Endothelial cell of umbilical vein (primary cell): ENCODE results near the gene GABRA5. TPM values are rescaled to one million over a fixed set of nuclear protein-coding genes. Genes with fewer than 3 reads are reported as not detected.

Source experiments
- BruUV-seq: library from RNA; stranded (reverse); fragments of 400-500 nt; replicated peaks from 2 replicates; lab custom pipeline; 2021; lab: Mats Ljungman, UMichigan
- CTCF ChIA-PET: fragments of 300-600, 350-600 bp; sonication (Branson Sonifier 250); formaldehyde crosslinking; loops from one replicate; lab custom pipeline; 2021; ENCODE audit warnings: antibody characterized with exemption, inconsistent platforms; lab: Charles Lee
- POLR2A ChIA-PET: fragments of 300-600, 350-600 bp; sonication (Branson Sonifier 250); formaldehyde crosslinking; loops from one replicate; lab custom pipeline; 2021; ENCODE audit warnings: antibody characterized with exemption, inconsistent platforms; lab: Charles Lee
- DNase-seq: peaks from one replicate; pipeline ENCODE4 v3.0.0-alpha.2; 2011; ENCODE audit warnings: low read depth, low spot score
- FAIRE-seq: peaks from 2 replicates; lab custom pipeline; 2011; peaks lifted over from hg19 to GRCh38; lab: Jason Lieb, UNC
- H2AFZ ChIP-seq: 2 replicates; pipeline ENCODE4 v1.6.0; 2012; ENCODE audit warnings: low read depth, low read length, control low read depth, inconsistent platforms
- H3K27ac ChIP-seq: 2 replicates; pipeline ENCODE4 v1.5.1; 2011; ENCODE audit warnings: low read depth, mild to moderate bottlenecking, control low read depth, low read length, moderate library complexity; ENCODE audit not compliant: insufficient read depth
- H3K27me3 ChIP-seq, 2 experiments: 2 replicates each; pipeline versions ENCODE4 v1.6.0 to v1.6.1; 2011; ENCODE audit warnings: low read length in 2 of 2, mixed read lengths in 1 of 2; ENCODE audit not compliant: control insufficient read depth in 2 of 2, insufficient read depth in 2 of 2
- H3K36me3 ChIP-seq, 2 experiments: 2 replicates in 1 of 2; 3 replicates in 1 of 2; pipeline ENCODE4 v1.5.1; 2011; ENCODE audit warnings: low read length in 2 of 2, mild to moderate bottlenecking in 1 of 2, moderate library complexity in 1 of 2; ENCODE audit not compliant: control insufficient read depth in 2 of 2, insufficient read depth in 2 of 2; ENCODE audit errors: extremely low read depth in 1 of 2
- H3K4me1 ChIP-seq: 3 replicates; pipeline ENCODE4 v1.5.1; 2011; ENCODE audit warnings: mild to moderate bottlenecking, low read length; ENCODE audit not compliant: control insufficient read depth, insufficient read depth; ENCODE audit errors: extremely low read depth
- H3K4me2 ChIP-seq: 2 replicates; pipeline ENCODE4 v1.6.1; 2011; ENCODE audit warnings: low read length, control low read depth, mixed read lengths; ENCODE audit not compliant: insufficient read depth
- H3K4me3 ChIP-seq, 3 experiments: fragments of 200-600 bp in 1 of 3; sonication (generic), shearing (Covaris generic) in 1 of 3; replicated peaks in 1 of 3; 2 replicates each; pipeline ENCODE4 v1.5.1; 2011 to 2016; ENCODE audit warnings: control low read depth in 3 of 3, low read length in 3 of 3, mild to moderate bottlenecking in 2 of 3, inconsistent platforms in 1 of 3, low read depth in 1 of 3, moderate library complexity in 1 of 3; ENCODE audit not compliant: insufficient read depth in 1 of 3
- H3K79me2 ChIP-seq: 2 replicates; pipeline ENCODE4 v1.6.0; 2012; ENCODE audit warnings: low read length, inconsistent platforms; ENCODE audit not compliant: control insufficient read depth, insufficient read depth
- H3K9ac ChIP-seq: replicated peaks from 2 replicates; pipeline ENCODE3; 2011; ENCODE audit warnings: low read length, control low read depth; ENCODE audit not compliant: insufficient read depth; ENCODE audit errors: extremely low read depth
- H3K9me1 ChIP-seq: replicated peaks from 3 replicates; pipeline ENCODE4 v1.6.0; 2011; ENCODE audit warnings: mild to moderate bottlenecking, low read length; ENCODE audit not compliant: control insufficient read depth, insufficient read depth; ENCODE audit errors: extremely low read depth
- H3K9me3 ChIP-seq: replicated peaks from 2 replicates; pipeline ENCODE4 v1.5.1; 2012; ENCODE audit warnings: low read length, inconsistent platforms; ENCODE audit not compliant: control insufficient read depth, insufficient read depth
- H4K20me1 ChIP-seq: replicated peaks from 2 replicates; pipeline ENCODE3; 2011; ENCODE audit warnings: mild to moderate bottlenecking, low read length; ENCODE audit not compliant: control insufficient read depth, insufficient read depth; ENCODE audit errors: extremely low read depth
- EZH2 ChIP-seq: IDR thresholded peaks from 2 replicates; pipeline ENCODE4 v1.6.1; 2012; ENCODE audit warnings: borderline replicate concordance, low read depth, mild to moderate bottlenecking, moderate library complexity, low read length, inconsistent platforms; ENCODE audit not compliant: severe bottlenecking
- FOS ChIP-seq: IDR thresholded peaks from 2 replicates; pipeline ENCODE4 v1.6.1; 2011; ENCODE audit warnings: mild to moderate bottlenecking, low read length, moderate library complexity, borderline replicate concordance; ENCODE audit not compliant: insufficient read depth
- GATA2 ChIP-seq: IDR thresholded peaks from 2 replicates; pipeline ENCODE4 v1.7.0; 2011; ENCODE audit warnings: low read depth, mild to moderate bottlenecking, moderate library complexity, mixed read lengths, low read length; ENCODE audit not compliant: insufficient read length, insufficient read depth
- JUN ChIP-seq: IDR thresholded peaks from 2 replicates; pipeline ENCODE4 v1.6.1; 2011; ENCODE audit warnings: borderline replicate concordance, low read depth; ENCODE audit not compliant: insufficient read length, insufficient read depth
- MYC ChIP-seq: IDR thresholded peaks from one replicate; pipeline ENCODE4 v1.6.1; 2011; ENCODE audit warnings: mild to moderate bottlenecking, low read depth, low read length
- POLR2A ChIP-seq: IDR thresholded peaks from 2 replicates; pipeline ENCODE4 v1.6.1; 2012; ENCODE audit warnings: low read depth, mild to moderate bottlenecking, control low read depth, low read length
- POLR2AphosphoS5 ChIP-seq: IDR thresholded peaks from 2 replicates; pipeline ENCODE4 v1.6.1; 2012; ENCODE audit warnings: low read depth, mild to moderate bottlenecking, control low read depth, low read length, moderate library complexity; ENCODE audit not compliant: insufficient read depth
- dilution Hi-C: fragments of 300-500 bp; cut with MboI; formaldehyde crosslinking; loops from one replicate; pipeline ENCODE4 v1.15.0; 2019; ENCODE audit warnings: low sequenced_read_pairs; ENCODE audit not compliant: extremely low pct_ligation_motif_present
- intact Hi-C: fragments of 100-400 bp; cut with micrococcal nuclease; formaldehyde crosslinking; loops from one replicate; pipeline ENCODE4 v1.10.0; 2022
- polyA plus RNA-seq, 4 experiments: library from polyadenylated mRNA; depleted of rRNA in 3 of 4; stranded (reverse) in 3 of 4; unstranded in 1 of 4; fragments of >200 nt; gene quantifications; 2 replicates each; pipeline versions ENCODE4 v1.2.1 to v1.2.3, GENCODE V29; 2011 to 2012; ENCODE audit warnings: missing spikeins in 1 of 4
- total RNA-seq: library from RNA; stranded (reverse); gene quantifications from 2 replicates; pipeline ENCODE4 v1.2.3, GENCODE V29; 2021
- TF ChIP-seq, protein P1 (sequence below): IDR thresholded peaks from 2 replicates; pipeline ENCODE4 v1.6.1; 2011; ENCODE audit not compliant: insufficient read depth, insufficient read length
- TF ChIP-seq, protein P2 (sequence below), 2 donors: IDR thresholded peaks; 1 replicate in 1 of 2; 2 replicates in 1 of 2; pipeline ENCODE4 v1.5.1; 2011; ENCODE audit warnings: low read length in 2 of 2, mild to moderate bottlenecking in 2 of 2, moderate library complexity in 2 of 2, control low read depth in 1 of 2, inconsistent platforms in 1 of 2, low read depth in 1 of 2; ENCODE audit not compliant: insufficient read depth in 1 of 2; ENCODE audit errors: extremely low read depth in 1 of 2

GABRA5 gene
- total and polyA plus RNA-seq, 2 donors (not counting 3 experiments of a cell fraction or from before 2014, with no cell fraction given) = not detected

DNA sequence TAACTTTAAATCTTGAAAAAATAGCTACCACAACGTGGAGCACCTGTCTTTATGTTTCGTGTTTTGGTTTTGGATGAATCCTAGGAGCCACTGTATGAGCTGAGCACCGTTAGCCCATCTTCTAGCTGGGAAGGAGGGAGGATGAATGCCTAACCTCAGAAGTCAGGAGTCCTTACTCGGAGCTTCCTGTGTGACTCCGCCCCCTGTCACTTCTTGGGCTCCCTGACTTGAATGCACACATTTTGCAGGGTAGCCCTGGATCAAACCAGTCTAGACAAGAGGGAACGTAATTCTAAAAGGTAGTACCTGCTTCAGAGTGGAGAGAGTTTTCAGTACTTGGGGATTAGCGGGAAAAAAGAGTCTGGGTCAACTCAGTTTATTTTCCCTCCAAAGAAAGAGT, 5.3 kb downstream of the GABRA5 start:
- DNase-seq = no peak
- H3K27me3 ChIP-seq = no peaks in the 10 kb centered on the region
- dilution Hi-C loops = no loop called here
- no peaks in the 10 kb centered on the region for H3K79me2 ChIP-seq
- intact Hi-C loops = no loop called here
- no peaks in the 10 kb centered on the region for H3K36me3 ChIP-seq
- TF ChIP-seq, protein P1, sequence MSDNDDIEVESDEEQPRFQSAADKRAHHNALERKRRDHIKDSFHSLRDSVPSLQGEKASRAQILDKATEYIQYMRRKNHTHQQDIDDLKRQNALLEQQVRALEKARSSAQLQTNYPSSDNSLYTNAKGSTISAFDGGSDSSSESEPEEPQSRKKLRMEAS = no peak
- TF ChIP-seq POLR2AphosphoS5 = no peak
- TF ChIP-seq MYC = no peak
- TF ChIP-seq FOS = no peak
- H3K4me2 ChIP-seq = no peak overlapping the region
- peaks cover 3% of the 10 kb centered on the region for H3K9me3 ChIP-seq
- no peak overlapping the region for H3K4me3 ChIP-seq
- CTCF ChIA-PET = no interaction called here
- POLR2A ChIA-PET = no interaction called here
- no peaks in the 10 kb centered on the region for H3K9me1 ChIP-seq
- no peak for FAIRE-seq
- no TSS peak for BruUV-seq
- no peak overlapping the region for H2AFZ ChIP-seq
- no peak overlapping the region for H3K27ac ChIP-seq
- no peaks in the 10 kb centered on the region for H4K20me1 ChIP-seq
- H3K4me1 ChIP-seq = no peaks in the 10 kb centered on the region
- H3K9ac ChIP-seq = no peak overlapping the region

DNA sequence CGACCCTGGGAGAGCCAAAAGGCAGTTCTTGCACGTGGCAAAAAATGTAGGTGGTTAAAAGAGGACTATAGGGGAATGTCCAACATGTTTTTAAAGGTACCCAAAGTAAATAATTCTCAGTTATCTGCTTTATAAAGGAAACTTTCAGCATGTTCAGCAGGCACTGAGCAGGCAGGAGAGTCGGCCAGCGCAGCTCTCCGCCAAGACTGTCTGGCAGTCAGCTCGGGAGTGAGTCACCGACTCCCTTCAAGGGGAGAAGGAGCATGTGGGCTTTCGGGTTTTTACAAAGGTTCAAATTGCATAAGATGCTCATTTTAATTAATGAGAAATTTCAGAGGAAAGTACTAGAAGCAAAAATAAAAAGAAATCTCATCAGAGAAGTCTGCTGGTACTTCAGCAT, 7.0 kb downstream of the GABRA5 start:
- Histone ChIP-seq H3K36me3 (no peaks in the 10 kb centered on the region), H3K9ac (no peak overlapping the region), H4K20me1 (no peaks in the 10 kb centered on the region), H3K9me1 (no peaks in the 10 kb centered on the region), H3K79me2 (no peaks in the 10 kb centered on the region), H3K27me3 (no peaks in the 10 kb centered on the region), H3K4me2 (no peak overlapping the region), H3K4me3 (no peak overlapping the region), H3K4me1 (no peaks in the 10 kb centered on the region), H2AFZ (no peak overlapping the region), H3K27ac (no peak overlapping the region), H3K9me3 (peaks cover 3% of the 10 kb centered on the region)
- TF ChIP-seq EZH2 = no peak
- no peak for TF ChIP-seq FOS
- no peak for TF ChIP-seq JUN
- no peak for TF ChIP-seq GATA2
- no peak for TF ChIP-seq POLR2A
- TF ChIP-seq, protein P1 = no peak
- TF ChIP-seq POLR2AphosphoS5 = no peak
- TF ChIP-seq, protein P2, sequence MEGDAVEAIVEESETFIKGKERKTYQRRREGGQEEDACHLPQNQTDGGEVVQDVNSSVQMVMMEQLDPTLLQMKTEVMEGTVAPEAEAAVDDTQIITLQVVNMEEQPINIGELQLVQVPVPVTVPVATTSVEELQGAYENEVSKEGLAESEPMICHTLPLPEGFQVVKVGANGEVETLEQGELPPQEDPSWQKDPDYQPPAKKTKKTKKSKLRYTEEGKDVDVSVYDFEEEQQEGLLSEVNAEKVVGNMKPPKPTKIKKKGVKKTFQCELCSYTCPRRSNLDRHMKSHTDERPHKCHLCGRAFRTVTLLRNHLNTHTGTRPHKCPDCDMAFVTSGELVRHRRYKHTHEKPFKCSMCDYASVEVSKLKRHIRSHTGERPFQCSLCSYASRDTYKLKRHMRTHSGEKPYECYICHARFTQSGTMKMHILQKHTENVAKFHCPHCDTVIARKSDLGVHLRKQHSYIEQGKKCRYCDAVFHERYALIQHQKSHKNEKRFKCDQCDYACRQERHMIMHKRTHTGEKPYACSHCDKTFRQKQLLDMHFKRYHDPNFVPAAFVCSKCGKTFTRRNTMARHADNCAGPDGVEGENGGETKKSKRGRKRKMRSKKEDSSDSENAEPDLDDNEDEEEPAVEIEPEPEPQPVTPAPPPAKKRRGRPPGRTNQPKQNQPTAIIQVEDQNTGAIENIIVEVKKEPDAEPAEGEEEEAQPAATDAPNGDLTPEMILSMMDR (IDR thresholded peaks at IDR 0.05; ENCODE audit: extremely low read depth in 1 of 2, insufficient read depth in 1 of 2, low read depth in 1 of 2, low read length in 2 of 2) = no peak
- no peak for TF ChIP-seq MYC
- no peak for FAIRE-seq
- DNase-seq = no peak
- intact Hi-C loops (no loop called here), dilution Hi-C loops (no loop called here)
- POLR2A ChIA-PET = no interaction called here
- BruUV-seq = no TSS peak
- CTCF ChIA-PET = interaction anchor here (1.0 kb wide), 1 partner anchor 17 kb away, joined by 3 read pairs; no protein-coding TSS in a partner anchor
